ENCODE measurements around the gene CLDN20.

DNA sequence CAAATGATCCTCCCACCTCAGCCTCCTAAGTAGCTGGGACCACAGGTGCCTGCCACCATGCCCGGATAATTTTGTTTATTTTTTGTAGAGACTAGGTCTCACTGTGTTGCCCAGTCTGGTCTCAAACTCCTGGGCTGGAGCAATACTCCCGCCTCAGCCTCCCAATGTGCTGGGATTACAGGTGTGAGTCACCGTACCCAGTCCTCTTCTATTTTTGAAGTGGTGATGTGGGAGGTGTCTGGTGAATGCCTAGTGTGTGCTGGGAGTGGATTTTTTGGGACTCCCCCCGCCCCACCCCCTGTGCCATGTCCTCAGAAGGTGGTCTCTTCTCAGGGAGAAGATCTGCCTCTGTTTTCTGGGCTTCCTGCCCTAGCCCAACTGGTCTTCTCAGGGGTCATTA lies 47.9 kb upstream of the CLDN20 start:
- no peak for TF ChIP-seq CTCF (IDR thresholded peaks at IDR 0.05)
- TF ChIP-seq EP300 (IDR thresholded peaks at IDR 0.05): no peak
- no peak for TF ChIP-seq POLR2A (IDR thresholded peaks at IDR 0.05)
- TF ChIP-seq POLR2AphosphoS5 (IDR thresholded peaks at IDR 0.05): no peak
